Measurements from ENCODE around the gene RBM22. TPM values are rescaled to one million over a fixed set of nuclear protein-coding genes. Genes with fewer than 3 reads are reported as not detected.
A peak's percentile ranks its signal among the peaks of the same experiment; 100 is the strongest.
"Not testable (repeated sequence)": the region's sequence is repeated elsewhere in the genome, so short reads cannot be mapped to it uniquely, and the experiment has no call there.

RBM22 gene
- total RNA-seq (2014; rRNA removed; shearing (Covaris generic)), result 20.9 and 24.8 TPM in 2 replicates
- polyA plus RNA-seq (2015; cell fraction: cytosol; rRNA removed), result 24.5 and 31.0 TPM in 2 replicates
- polyA plus RNA-seq (2015; cell fraction: nucleus; rRNA removed), result 51.4 and 69.4 TPM in 2 replicates

DNA sequence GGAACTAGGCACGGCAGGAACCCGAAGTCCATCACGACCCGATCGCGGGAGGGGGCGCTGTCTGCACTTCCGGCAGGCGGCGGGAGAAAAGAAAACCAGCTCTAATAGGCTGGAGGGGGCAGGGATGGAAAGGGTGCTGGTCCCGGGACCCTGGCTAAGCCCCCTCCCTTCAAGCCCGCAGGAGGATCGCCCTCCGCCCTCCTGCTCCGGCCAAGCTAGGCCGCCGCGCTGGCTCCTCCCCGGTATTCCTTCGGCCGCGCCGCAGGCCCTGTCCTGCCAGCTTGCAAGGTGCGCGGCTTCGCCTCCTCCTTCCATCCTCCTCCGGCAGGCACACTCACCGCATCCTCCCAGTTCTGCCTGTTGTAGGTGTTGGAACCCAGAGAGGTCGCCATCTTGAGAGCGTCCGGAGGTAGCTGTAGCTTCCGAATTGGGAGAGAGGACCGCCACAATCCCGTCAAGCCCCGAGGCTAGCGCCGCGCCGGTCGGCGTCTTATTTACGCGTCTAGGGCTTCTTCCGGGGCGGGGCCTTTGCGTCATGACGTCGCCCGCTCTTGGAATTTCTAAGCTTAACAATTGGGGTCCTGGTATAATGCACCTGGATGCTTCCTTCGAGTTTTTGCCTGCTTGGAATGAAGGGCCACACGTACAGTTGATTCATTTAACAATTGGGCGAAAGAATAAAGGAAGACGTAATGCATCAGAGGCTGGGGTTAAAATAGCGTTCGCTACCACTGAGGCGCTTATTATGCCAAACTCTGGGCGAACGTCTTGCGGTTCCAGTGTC is at the start of gene RBM22:
TSS of gene RBM22 (minus strand) at position 469 of the 784 bp plus-strand sequence. CDS start at position 392, 77 bp downstream.
- DNase-seq (ENCODE audit: low read depth, low spot score), result peak; percentile 86
- in situ Hi-C loops (cut with HindIII; ENCODE audit: low pct_unique_long_range_greater_than_20kb, low sequenced_read_pairs), result no loop called here

DNA sequence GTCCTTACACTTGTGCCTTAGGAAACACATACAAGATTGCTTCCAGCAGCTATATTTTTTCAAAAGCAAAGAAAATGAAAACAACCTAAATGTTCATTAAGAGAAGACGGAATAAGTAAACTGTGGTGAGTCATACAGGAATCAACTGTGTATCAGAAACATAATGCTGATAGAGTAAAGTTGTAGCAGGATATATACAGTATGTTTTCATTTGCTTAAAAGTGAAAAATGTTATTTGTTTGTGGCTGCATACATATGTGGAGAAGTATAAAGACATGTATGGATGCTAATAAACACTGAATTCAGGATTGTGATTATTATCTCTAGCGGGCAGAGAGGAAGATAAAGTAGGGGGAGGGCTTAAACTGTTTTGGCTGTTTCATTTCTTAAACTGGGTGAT is 49.6 kb upstream of the RBM22 start:
- no peak for DNase-seq (ENCODE audit: low read depth, low spot score)
- in situ Hi-C loops (cut with HindIII; ENCODE audit: low pct_unique_long_range_greater_than_20kb, low sequenced_read_pairs), result no loop called here

DNA sequence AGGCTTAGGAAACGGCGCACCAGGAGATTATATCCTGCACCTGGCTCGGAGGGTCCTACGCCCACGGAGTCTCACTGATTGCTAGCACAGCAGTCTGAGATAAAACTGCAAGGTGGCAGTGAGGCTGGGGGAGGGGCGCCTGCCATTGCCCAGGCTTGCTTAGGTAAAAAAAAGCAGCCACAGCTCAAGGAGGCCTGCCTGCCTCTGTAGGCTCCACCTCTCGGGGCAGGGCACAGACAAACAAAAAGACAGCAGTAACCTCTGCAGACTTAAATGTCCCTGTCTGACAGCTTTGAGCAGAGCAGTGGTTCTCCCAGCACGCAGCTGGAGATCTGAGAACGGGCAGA is 42.3 kb upstream of the RBM22 start:
- in situ Hi-C loops (cut with HindIII; ENCODE audit: low pct_unique_long_range_greater_than_20kb, low sequenced_read_pairs); DNase-seq (ENCODE audit: low read depth, low spot score): not testable (repeated sequence)

DNA sequence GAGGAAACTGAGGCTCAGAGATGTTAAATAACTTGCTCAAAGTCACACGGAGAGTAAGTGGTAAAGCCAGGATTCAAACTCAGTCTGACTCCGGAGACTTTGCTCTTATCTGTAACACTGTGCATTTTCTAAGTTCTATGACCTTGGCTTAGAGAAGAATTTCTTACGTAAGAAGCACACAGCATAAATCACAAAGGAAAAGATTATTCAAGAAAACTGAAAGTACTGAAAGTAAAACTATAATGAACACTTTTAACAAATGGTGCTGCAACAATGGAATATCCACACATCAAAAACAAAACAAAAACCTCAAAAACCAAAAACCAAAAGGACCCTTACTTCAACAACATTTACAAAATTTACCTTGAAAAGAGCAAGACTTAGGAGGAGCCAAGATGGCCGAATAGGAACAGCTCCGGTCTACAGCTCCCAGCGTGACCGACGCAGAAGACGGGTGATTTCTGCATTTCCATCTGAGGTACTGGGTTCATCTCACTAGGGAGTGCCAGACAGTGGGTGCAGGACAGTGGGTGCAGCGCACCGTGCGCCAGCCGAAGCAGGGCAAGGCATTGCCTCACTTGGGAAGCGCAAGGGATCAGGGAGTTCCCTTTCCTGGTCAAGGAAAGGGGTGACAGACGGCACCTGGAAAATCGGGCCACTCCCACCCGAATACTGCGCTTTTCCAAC is 41.7 kb upstream of the RBM22 start:
- in situ Hi-C loops (cut with HindIII; ENCODE audit: low pct_unique_long_range_greater_than_20kb, low sequenced_read_pairs); DNase-seq (ENCODE audit: low read depth, low spot score): not testable (repeated sequence)

DNA sequence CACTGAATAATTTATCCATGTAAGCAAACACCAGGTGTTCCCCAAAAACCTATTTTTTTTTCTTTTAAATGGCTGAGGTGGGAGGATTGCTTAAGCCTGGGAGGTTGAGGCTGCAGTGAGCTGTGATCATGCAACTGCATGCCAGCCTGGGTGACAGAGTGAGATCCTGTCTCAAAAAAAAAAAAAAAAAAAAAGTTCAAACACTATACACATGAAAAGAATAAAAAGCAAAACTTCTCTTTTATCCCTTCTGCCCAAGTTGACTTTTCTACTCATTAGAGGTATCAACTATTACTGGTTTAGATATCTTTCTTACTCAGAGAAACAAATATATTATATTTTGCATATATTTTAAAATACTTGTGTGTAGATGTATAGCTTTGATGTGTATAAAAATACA is 40.1 kb upstream of the RBM22 start:
- in situ Hi-C loops (cut with HindIII; ENCODE audit: low pct_unique_long_range_greater_than_20kb, low sequenced_read_pairs), result no loop called here
- DNase-seq (ENCODE audit: low read depth, low spot score), result no peak

DNA sequence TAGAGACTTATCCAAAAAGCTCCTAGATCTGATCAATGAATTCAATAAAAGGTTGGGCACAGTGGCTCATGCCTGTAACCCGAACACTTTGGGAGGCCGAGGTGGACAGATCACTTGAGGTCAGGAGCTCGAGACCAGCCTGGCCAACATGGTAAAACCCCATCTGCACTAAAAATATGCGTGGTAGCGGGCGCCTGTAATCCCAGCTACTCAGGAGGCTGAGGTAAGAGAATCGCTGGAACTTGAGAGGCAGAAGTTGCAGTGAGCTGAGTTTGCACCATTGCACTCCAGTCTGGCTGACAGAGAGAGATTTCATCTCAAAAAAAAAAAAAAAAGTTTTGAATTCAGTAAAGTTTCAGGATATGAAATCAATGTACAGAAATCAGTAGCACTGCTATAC is 38.0 kb upstream of the RBM22 start:
- in situ Hi-C loops (cut with HindIII; ENCODE audit: low pct_unique_long_range_greater_than_20kb, low sequenced_read_pairs), result no loop called here

DNA sequence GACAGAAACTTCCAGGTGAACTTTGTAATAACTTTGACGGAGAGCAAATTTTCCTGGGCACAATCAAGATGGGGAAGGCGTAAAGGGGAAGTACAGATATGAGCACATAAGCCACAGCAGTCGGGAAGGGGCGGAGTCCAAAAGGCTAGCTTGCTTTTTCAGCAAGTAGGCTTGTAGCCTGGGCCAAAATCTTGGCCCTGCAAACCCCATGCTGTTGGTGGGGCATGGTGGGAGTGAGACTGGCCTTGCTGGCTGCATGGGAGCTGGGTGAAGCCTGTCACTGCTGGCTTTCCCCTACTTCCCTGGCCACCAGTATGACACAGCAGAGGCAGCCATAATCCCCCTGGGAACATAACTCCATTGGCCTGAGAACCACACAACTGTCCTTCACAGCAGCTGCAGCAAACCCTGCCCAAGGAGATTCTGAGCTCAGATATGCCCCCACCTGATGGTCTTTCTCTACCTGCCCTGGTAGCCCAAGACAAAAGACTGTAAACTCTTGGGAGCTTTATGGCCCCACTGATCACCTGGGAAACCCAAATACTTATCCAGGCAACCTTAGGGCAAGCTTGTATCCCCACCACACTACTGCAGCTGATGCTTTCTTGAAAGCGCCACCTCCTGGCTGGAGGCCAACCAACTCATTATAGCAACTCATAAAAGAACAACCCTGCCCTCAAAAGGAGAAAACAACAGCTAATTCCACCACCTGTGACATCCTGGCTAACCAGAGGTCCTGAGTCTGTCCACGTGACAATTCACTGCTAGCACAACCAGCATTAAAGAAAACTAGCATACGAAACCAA is 33.9 kb upstream of the RBM22 start:
- DNase-seq (ENCODE audit: low read depth, low spot score), result no peak
- in situ Hi-C loops (cut with HindIII; ENCODE audit: low pct_unique_long_range_greater_than_20kb, low sequenced_read_pairs), result no loop called here

More for the DNA sequence above, 38.0 kb upstream of the RBM22 start:
- no peak for DNase-seq (ENCODE audit: low read depth, low spot score)

DNA sequence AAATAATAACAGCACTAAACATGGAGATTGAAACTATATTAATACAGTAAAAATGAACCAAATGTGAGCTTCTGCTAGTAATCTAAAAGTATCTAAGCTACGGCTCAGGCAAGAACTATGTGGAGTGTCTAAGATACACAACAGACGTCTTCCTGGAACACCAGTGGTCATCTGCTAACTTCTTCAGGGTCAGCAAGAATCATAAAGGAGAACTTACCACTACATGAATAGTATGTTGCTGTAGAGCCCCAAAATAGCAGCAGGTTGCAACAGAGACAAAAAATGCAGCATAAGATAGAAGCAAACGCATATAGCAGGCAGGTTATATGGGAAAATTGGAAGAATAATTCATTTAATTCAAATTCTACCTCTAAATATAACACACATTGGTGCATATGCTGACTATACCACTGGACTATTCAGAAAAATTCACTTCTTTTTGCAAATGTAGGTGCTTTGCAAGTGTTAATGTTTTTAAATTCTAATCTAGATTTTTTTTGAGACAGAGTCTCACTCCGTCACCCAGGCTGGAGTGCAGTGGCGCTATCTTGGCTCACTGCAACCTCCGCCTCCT is 30.9 kb upstream of the RBM22 start:
- DNase-seq (ENCODE audit: low read depth, low spot score), result no peak
- in situ Hi-C loops (cut with HindIII; ENCODE audit: low pct_unique_long_range_greater_than_20kb, low sequenced_read_pairs), result no loop called here

DNA sequence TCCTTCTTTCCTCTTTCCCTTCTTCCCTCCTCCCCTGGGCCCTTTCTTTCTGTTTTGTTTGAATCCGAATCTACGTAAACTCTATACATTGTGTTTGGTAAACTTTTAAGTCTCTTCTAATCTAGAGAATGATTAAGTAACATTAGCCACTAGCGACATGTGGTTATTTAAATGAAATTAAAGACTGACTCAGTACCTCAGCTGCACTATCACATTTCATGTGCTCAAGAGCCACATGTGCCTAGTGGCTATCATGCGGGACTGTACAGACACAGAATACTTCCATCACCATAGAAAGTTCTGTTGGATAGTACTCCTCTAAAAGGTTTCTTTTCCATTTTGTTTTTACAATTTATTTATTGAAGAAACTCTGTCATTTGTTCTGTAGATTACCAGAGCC is 29.0 kb upstream of the RBM22 start:
- DNase-seq (ENCODE audit: low read depth, low spot score), result no peak
- in situ Hi-C loops (cut with HindIII; ENCODE audit: low pct_unique_long_range_greater_than_20kb, low sequenced_read_pairs), result no loop called here

DNA sequence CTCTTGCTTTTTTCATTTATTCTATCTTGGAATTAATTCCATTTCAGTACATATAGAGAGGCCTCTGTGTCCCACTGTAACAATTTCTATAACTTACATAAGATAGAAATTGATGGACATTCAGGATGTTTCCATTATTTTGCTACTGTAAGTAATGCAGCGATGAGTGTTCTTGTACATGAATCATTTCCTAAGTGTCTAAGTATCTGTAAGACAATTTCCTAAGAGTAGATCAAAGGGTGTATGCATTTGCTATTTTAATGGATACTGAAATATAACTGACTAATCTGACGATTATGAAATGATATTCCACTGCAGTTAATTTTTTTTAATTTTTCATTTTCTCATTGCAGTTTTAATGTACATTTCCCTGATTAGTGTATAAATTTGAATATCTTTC is 23.0 kb upstream of the RBM22 start:
- in situ Hi-C loops (cut with HindIII; ENCODE audit: low pct_unique_long_range_greater_than_20kb, low sequenced_read_pairs), result no loop called here
- DNase-seq (ENCODE audit: low read depth, low spot score), result no peak

DNA sequence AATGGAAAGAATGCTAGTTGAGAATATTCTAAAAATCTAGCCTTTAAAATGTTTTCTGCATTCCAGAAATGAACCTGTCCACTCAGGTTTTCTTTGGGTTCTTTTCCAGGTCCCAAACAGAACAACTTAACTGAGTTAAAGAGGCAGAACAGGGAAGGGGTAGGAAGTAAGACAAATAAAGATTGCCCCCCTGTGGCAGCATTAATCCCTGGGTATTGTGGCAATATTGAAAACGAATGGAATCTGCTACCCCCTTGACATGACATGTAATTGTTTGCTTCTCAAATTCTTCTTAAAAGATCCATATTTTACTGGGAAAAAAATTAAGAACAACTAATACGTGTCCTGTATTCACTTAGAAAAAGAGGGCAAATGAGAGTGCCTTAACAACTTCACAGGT is 9.3 kb upstream of the RBM22 start:
- in situ Hi-C loops (cut with HindIII; ENCODE audit: low pct_unique_long_range_greater_than_20kb, low sequenced_read_pairs), result no loop called here
- peak; percentile 26 for DNase-seq (ENCODE audit: low read depth, low spot score)

DNA sequence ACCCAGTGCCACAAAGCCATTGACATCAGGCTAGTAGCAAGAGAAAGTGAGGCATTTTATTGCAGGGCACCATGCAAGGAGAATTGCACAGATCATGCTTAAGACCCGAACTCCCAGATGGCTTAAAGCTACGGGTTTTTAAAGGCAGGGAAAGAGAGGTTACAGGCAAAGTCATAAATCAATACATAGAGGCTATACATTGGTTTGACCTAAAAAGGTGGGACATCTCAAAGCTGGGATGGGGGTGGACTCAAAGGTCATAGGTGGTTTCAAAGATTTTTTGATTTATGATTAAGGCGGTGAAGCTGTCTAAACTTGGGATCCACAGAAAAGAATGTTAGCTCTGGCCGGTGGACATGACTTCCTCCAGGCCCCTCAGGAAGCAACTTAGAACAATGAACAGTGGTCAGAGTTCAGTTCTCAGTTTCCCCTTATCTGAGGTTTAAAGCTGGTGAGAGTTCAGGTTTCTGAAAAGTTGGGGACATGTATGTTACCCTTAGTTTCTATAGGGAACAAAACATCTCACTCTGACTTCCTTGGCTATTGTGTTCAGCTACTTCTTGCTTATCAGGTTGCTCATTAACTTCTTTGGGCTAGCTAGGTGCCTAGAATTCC is 6.0 kb upstream of the RBM22 start:
- no peak for DNase-seq (ENCODE audit: low read depth, low spot score)
- in situ Hi-C loops (cut with HindIII; ENCODE audit: low pct_unique_long_range_greater_than_20kb, low sequenced_read_pairs), result no loop called here

DNA sequence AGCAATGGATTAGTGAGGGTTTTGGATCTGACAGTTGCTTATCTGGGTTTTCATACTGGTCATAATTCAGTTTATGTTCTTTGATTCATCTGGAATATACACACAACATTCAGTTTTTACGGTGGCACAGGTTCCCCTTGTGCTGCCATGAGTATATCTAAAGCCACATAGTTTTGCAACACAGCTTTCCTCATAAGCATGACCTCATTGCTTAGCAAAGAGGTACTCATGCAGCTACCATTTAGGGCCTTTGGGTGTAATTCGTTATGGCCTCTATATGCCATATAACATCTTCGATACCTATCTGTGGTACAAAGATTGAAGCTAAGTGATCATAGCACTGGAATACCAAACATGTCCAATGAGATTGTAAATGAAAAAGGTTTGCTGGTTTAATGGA is 2.9 kb upstream of the RBM22 start:
- no peak for DNase-seq (ENCODE audit: low read depth, low spot score)
- in situ Hi-C loops (cut with HindIII; ENCODE audit: low pct_unique_long_range_greater_than_20kb, low sequenced_read_pairs), result no loop called here

DNA sequence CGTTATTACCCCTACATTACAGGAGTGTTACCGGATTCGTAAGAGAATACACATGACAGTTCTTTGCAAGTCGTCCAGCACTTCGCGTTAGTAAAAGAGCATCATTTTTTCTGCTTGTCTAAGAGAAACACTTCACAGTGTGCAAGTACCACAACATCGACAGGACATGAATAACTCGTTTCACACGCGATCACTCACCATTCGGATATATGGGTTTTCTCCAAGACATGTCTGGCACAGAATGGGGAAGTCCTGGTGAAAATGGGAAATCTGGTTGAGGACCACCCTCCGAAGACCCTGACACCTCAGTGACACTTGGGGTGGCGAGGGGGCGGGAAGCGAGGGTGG is 642 bp downstream of the RBM22 start:
- DNase-seq (ENCODE audit: low read depth, low spot score), result no peak
- in situ Hi-C loops (cut with HindIII; ENCODE audit: low pct_unique_long_range_greater_than_20kb, low sequenced_read_pairs), result no loop called here

DNA sequence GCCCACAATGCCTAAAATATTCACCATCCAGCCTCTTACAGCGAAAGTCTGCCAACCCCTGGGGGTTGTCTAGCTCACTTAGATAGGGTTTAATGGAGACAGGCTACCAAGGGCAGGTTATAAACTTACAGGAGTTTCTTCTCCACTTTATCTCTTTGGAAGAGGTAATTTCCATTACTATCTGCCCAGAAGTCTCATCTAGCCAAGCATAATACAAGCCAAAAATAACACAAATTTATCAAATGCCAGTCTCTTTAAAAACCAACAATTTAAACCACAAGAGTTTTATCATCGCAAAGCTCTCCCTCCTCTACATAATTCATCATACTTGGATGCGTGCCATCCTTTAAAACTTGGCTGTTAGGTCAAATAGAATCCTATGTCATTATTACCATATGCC is 6.2 kb downstream of the RBM22 start:
- DNase-seq (ENCODE audit: low read depth, low spot score), result no peak

DNA sequence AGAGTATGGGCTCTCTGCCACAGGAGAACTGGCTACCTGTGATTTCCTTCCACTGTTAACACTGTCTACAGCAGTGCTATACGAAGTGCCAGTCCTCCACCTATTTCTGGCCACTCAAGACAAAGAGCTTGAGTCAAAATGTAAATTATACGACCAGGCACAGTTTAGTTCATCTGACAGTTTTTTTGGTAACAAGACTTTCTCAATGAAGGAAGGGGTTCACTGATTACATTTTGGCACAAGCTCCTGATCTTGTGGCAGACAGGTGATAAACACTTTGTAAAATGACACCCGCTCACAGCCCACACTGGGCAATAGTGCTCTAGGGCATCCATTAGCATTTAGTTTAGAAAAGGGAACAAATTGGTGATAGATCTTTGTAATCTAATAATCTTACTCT is 8.6 kb downstream of the RBM22 start:
- in situ Hi-C loops (cut with HindIII; ENCODE audit: low pct_unique_long_range_greater_than_20kb, low sequenced_read_pairs), result no loop called here
- DNase-seq (ENCODE audit: low read depth, low spot score), result no peak

More for the DNA sequence above, 6.2 kb downstream of the RBM22 start:
- in situ Hi-C loops (cut with HindIII; ENCODE audit: low pct_unique_long_range_greater_than_20kb, low sequenced_read_pairs), result no loop called here

DNA sequence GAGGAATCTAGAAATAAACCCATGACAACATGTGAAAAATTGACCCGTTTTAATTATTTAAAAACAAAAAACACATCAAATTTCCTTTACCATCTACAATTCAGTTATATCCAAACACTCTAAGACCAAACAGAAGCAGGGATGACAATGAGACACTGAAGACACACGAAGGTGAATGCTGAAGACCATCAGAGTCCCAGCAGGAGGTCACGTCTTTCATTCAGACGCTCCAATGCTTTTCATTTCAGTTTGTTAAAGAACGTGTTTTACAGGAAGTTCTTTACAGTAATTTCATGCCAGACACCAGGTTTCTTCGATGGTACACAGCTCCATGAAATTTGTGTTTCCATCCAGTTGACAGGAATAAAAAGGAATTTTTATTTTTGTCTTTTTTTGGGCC is 10.1 kb downstream of the RBM22 start:
- in situ Hi-C loops (cut with HindIII; ENCODE audit: low pct_unique_long_range_greater_than_20kb, low sequenced_read_pairs), result no loop called here
- DNase-seq (ENCODE audit: low read depth, low spot score), result no peak

DNA sequence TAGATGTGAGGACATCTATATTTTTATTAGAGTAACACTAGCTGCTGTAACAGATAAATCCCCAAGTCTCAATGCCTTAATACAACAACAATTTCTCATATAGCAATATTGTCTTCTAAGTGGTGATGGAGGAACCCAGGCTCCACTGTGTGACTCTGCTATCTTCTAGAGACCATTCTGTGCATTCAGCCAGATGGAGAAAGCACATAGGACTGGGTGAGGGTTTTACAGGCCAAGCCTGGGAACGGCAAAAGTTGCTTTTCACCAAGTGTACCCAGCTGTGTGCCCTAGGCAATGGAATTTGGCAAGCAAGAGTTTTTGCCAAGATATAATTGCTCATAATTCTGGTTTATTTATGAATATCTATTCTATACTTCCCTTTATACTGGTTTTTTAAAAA is 11.7 kb downstream of the RBM22 start:
- in situ Hi-C loops (cut with HindIII; ENCODE audit: low pct_unique_long_range_greater_than_20kb, low sequenced_read_pairs), result no loop called here

More for the DNA sequence above, 11.7 kb downstream of the RBM22 start:
- no peak for DNase-seq (ENCODE audit: low read depth, low spot score)

All from SK-MEL-5 (cell line).